PC-3 (cell line): Measurements from ENCODE around the gene PMS1. TPM values are rescaled to one million over a fixed set of nuclear protein-coding genes. Genes with fewer than 3 reads are reported as not detected.

ENCODE experiments used
- ATAC-seq: fragments of 200-7000 bp; cut with Tn5 transposase; 2 replicates; pipeline ENCODE4 v1.9.1; 2020; ENCODE audit warnings: mild to moderate bottlenecking, moderate library complexity
- BruUV-seq: library from RNA; stranded (reverse); fragments of 400-500 nt; replicated peaks from 2 replicates; lab custom pipeline; 2021; lab: Mats Ljungman, UMichigan
- CTCF ChIA-PET: fragments of 300-600 bp; sonication (Branson Sonifier 250); formaldehyde crosslinking; loops from one replicate; lab custom pipeline; 2022; ENCODE audit warnings: antibody characterized with exemption; lab: Charles Lee
- POLR2A ChIA-PET: fragments of 300-600 bp; sonication (Branson Sonifier 250); formaldehyde crosslinking; loops from one replicate; lab custom pipeline; 2022; ENCODE audit warnings: antibody characterized with exemption; ENCODE audit not compliant: unreplicated experiment; lab: Charles Lee
- DNase-seq: peaks from one replicate; pipeline ENCODE4 v3.0.0-alpha.2; 2015
- H2AFZ ChIP-seq: fragments of 300-600 bp; sonication (generic); 2 replicates; pipeline ENCODE4 v1.6.0; 2016; ENCODE audit warnings: antibody characterized with exemption, low read length
- H3F3A ChIP-seq: fragments of 300-600 bp; sonication (generic); one replicate; pipeline ENCODE4 v1.6.0; 2017; ENCODE audit warnings: antibody characterized with exemption, low read length, control low read depth, mild to moderate bottlenecking; ENCODE audit not compliant: unreplicated experiment
- H3K27ac ChIP-seq: fragments of 300-600 bp; sonication (generic); 2 replicates; pipeline ENCODE4 v1.5.1; 2016; ENCODE audit warnings: mild to moderate bottlenecking, low read length
- H3K27me3 ChIP-seq: fragments of 300-600 bp; sonication (generic); 2 replicates; pipeline ENCODE4 v1.6.1; 2016; ENCODE audit warnings: low read length, mixed read lengths
- H3K36me3 ChIP-seq: fragments of 300-600 bp; sonication (generic); 2 replicates; pipeline ENCODE4 v1.6.1; 2016; ENCODE audit warnings: low read depth, mixed run types, low read length, mixed read lengths
- H3K4me1 ChIP-seq: fragments of 300-600 bp; sonication (generic); 2 replicates; pipeline ENCODE4 v1.5.1; 2016; ENCODE audit warnings: low read length; ENCODE audit not compliant: insufficient read depth
- H3K4me2 ChIP-seq: fragments of 300-600 bp; sonication (generic); 2 replicates; pipeline ENCODE4 v1.6.0; 2016; ENCODE audit warnings: low read length
- H3K4me3 ChIP-seq: fragments of 300-600 bp; sonication (generic); 2 replicates; pipeline ENCODE4 v1.5.1; 2016; ENCODE audit warnings: mild to moderate bottlenecking, low read length, mixed read lengths
- H3K79me2 ChIP-seq: fragments of 300-600 bp; sonication (generic); 2 replicates; pipeline ENCODE4 v1.6.1; 2017; ENCODE audit warnings: low read length, mixed read lengths
- H3K9ac ChIP-seq: fragments of 300-600 bp; sonication (generic); 2 replicates; pipeline ENCODE4 v1.6.0; 2016; ENCODE audit warnings: mild to moderate bottlenecking, low read length
- H3K9me2 ChIP-seq: fragments of 300-600 bp; sonication (generic); replicated peaks from 2 replicates; pipeline ENCODE4 v1.6.1; 2016; ENCODE audit warnings: mixed run types, low read length, mixed read lengths
- H3K9me3 ChIP-seq: fragments of 300-600 bp; sonication (generic); 2 replicates; pipeline ENCODE4 v1.6.1; 2016; ENCODE audit warnings: low read length, mixed read lengths
- H4K20me1 ChIP-seq: fragments of 300-600 bp; sonication (generic); 2 replicates; pipeline ENCODE4 v1.6.1; 2016; ENCODE audit warnings: low read length, mixed read lengths
- EZH2 ChIP-seq: fragments of 300-600 bp; sonication (generic); IDR thresholded peaks from one replicate; pipeline ENCODE4 v1.6.1; 2017; ENCODE audit warnings: antibody characterized with exemption, mild to moderate bottlenecking, low read length; ENCODE audit not compliant: unreplicated experiment
- EZH2phosphoT487 ChIP-seq: fragments of 300-600 bp; sonication (generic); IDR thresholded peaks from 2 replicates; pipeline ENCODE4 v1.6.1; 2018; ENCODE audit warnings: mild to moderate bottlenecking, antibody characterized with exemption, low read length, borderline replicate concordance
- intact Hi-C: fragments of 100-400 bp; cut with micrococcal nuclease; formaldehyde crosslinking; loops from 2 replicates; pipeline ENCODE4 v1.9.0; 2023
- total RNA-seq: library from RNA; depleted of rRNA; stranded (reverse); fragments of >200 nt; gene quantifications from 2 replicates; pipeline ENCODE4 v1.2.3, GENCODE V29; 2014
- TF ChIP-seq, protein P1 (sequence below): fragments of 300-600 bp; sonication (generic); conservative IDR thresholded peaks from 2 replicates; pipeline ENCODE4 v1.5.1; 2017; ENCODE audit warnings: antibody characterized with exemption, low read depth, mild to moderate bottlenecking, low read length

The PMS1 gene
- total RNA-seq, 1 experiment from 2014 or later, result 13.8 TPM

DNA sequence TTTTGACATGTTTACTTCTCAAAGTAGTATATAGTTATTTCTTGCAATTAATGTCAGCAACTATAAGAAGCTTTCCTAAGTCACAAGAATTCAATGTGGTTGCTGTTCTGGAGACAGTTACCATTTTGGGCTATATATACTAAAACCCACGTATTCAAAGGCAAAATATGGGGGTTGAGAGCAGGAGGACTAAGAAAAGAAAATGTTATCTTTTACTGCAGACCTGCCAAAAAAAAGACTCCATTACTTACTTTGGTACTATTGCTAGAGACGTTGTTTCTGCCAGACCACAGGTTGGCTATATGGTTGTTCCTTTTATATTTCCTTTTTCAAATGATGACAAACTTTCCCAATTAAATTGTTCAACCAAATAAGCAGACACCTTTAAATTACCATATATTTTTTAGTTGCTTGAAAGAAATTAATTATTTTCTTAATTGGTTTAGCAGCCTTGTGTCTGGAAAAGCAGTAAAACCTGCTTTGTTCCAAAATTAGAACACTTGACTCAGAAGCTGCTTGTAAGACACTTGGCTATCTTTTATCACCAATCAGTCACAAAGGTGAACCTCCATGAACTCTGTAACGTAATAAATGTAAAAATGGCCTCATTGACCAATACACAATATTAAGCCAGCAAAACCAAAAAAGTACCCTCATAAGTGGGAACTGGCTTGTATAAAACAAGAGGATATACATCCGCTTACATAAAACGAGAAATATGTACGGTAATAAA lies 13.5 kb upstream of the PMS1 start:
- POLR2A ChIA-PET, result no interaction called here
- H3K36me3 ChIP-seq, result peaks cover 45% of the 10 kb centered on the region
- no TSS peak for BruUV-seq
- H2AFZ ChIP-seq, result no peak overlapping the region
- CTCF ChIA-PET, result no interaction called here
- H3K27me3 ChIP-seq, result no peaks in the 10 kb centered on the region
- ATAC-seq (no peak), DNase-seq (no peak)
- no peak overlapping the region for H3K4me3 ChIP-seq
- H3K9me2 ChIP-seq, result no peaks in the 10 kb centered on the region
- no peak overlapping the region for H3K4me2 ChIP-seq
- H3K9ac ChIP-seq, result no peak overlapping the region
- H3F3A ChIP-seq, result no peaks in the 10 kb centered on the region
- intact Hi-C loops, result no loop called here
- no peaks in the 10 kb centered on the region for H3K4me1 ChIP-seq
- TF ChIP-seq EZH2, result no peak
- TF ChIP-seq, protein P1, sequence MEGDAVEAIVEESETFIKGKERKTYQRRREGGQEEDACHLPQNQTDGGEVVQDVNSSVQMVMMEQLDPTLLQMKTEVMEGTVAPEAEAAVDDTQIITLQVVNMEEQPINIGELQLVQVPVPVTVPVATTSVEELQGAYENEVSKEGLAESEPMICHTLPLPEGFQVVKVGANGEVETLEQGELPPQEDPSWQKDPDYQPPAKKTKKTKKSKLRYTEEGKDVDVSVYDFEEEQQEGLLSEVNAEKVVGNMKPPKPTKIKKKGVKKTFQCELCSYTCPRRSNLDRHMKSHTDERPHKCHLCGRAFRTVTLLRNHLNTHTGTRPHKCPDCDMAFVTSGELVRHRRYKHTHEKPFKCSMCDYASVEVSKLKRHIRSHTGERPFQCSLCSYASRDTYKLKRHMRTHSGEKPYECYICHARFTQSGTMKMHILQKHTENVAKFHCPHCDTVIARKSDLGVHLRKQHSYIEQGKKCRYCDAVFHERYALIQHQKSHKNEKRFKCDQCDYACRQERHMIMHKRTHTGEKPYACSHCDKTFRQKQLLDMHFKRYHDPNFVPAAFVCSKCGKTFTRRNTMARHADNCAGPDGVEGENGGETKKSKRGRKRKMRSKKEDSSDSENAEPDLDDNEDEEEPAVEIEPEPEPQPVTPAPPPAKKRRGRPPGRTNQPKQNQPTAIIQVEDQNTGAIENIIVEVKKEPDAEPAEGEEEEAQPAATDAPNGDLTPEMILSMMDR, result no peak
- no peak for TF ChIP-seq EZH2phosphoT487
- H3K79me2 ChIP-seq, result no peaks in the 10 kb centered on the region
- no peaks in the 10 kb centered on the region for H3K9me3 ChIP-seq
- no peaks in the 10 kb centered on the region for H4K20me1 ChIP-seq
- no peak overlapping the region for H3K27ac ChIP-seq

GRCh38 chr2:189772212-189772611 lies 12.0 kb upstream of the PMS1 start:
- CTCF ChIA-PET, result interaction anchor here (0.7 kb wide), 1 partner anchor 461 kb away, joined by 3 read pairs; no protein-coding TSS in a partner anchor
- no peak for ATAC-seq
- no peak overlapping the region for H3K4me2 ChIP-seq

More at GRCh38 chr2:189772212-189772611, 12.0 kb upstream of the PMS1 start:
- no peaks in the 10 kb centered on the region for H4K20me1 ChIP-seq
- no peak for DNase-seq
- H3K36me3 ChIP-seq, result peaks cover 46% of the 10 kb centered on the region
- intact Hi-C loops, result no loop called here
- H3F3A ChIP-seq, result no peaks in the 10 kb centered on the region
- no peak overlapping the region for H3K9ac ChIP-seq
- POLR2A ChIA-PET, result no interaction called here
- H3K9me2 ChIP-seq, result no peaks in the 10 kb centered on the region
- TF ChIP-seq, protein P1, result no peak
- TF ChIP-seq EZH2 (no peak), EZH2phosphoT487 (no peak)
- no peak overlapping the region for H2AFZ ChIP-seq
- no peak overlapping the region for H3K27ac ChIP-seq
- no peaks in the 10 kb centered on the region for H3K4me1 ChIP-seq
- no peak overlapping the region for H3K4me3 ChIP-seq
- no peaks in the 10 kb centered on the region for H3K79me2 ChIP-seq
- no peaks in the 10 kb centered on the region for H3K27me3 ChIP-seq
- H3K9me3 ChIP-seq, result no peaks in the 10 kb centered on the region
- no TSS peak for BruUV-seq
